GM23338 (cell line): ENCODE measurements around the gene NPC1. TPM values are rescaled to one million over a fixed set of nuclear protein-coding genes. Genes with fewer than 3 reads are reported as not detected.
A peak's percentile ranks its signal among the peaks of the same experiment; 100 is the strongest.

Experiments used
- ATAC-seq: fragments of 200-7000 bp; cut with Tn5 transposase; 3 replicates; pipeline ENCODE4 v1.9.1; 2020
- DNase-seq: peaks from one replicate; pipeline ENCODE4 v3.0.0-alpha.2; 2015; ENCODE audit warnings: low spot score
- H2AFZ ChIP-seq: fragments of 200-600 bp; sonication (generic); 2 replicates; pipeline ENCODE4 v1.8.0; 2016; ENCODE audit warnings: antibody characterized with exemption, mild to moderate bottlenecking, moderate library complexity
- H3F3A ChIP-seq: fragments of 200-600 bp; sonication (generic); replicated peaks from 2 replicates; pipeline ENCODE4 v1.8.0; 2017; ENCODE audit warnings: antibody characterized with exemption, mixed run types, low read depth
- H3K27ac ChIP-seq: fragments of 200-600 bp; sonication (generic); 2 replicates; pipeline ENCODE4 v1.6.1; 2016; ENCODE audit warnings: low read depth
- H3K27me3 ChIP-seq: fragments of 200-600 bp; sonication (generic); 2 replicates; pipeline ENCODE4 v1.8.0; 2016; ENCODE audit warnings: mild to moderate bottlenecking, mixed run types, moderate library complexity; ENCODE audit not compliant: insufficient read depth
- H3K36me3 ChIP-seq: fragments of 200-600 bp; sonication (generic); 2 replicates; pipeline ENCODE4 v1.8.0; 2016; ENCODE audit warnings: mild to moderate bottlenecking; ENCODE audit not compliant: insufficient read depth
- H3K4me1 ChIP-seq: fragments of 200-600 bp; sonication (generic); 2 replicates; pipeline ENCODE4 v1.8.0; 2016; ENCODE audit warnings: mild to moderate bottlenecking, moderate library complexity; ENCODE audit not compliant: insufficient read depth
- H3K4me2 ChIP-seq: fragments of 200-600 bp; sonication (generic); 2 replicates; pipeline ENCODE4 v1.7.1; 2017; ENCODE audit warnings: mixed run types
- H3K4me3 ChIP-seq: fragments of 200-600 bp; sonication (generic); 2 replicates; pipeline ENCODE4 v1.6.1; 2016; ENCODE audit warnings: mixed run types
- H3K79me2 ChIP-seq: fragments of 200-600 bp; sonication (generic); replicated peaks from 2 replicates; pipeline ENCODE4 v1.8.0; 2017; ENCODE audit warnings: mild to moderate bottlenecking; ENCODE audit not compliant: insufficient read depth
- H3K9me2 ChIP-seq: fragments of 200-600 bp; sonication (generic); 2 replicates; pipeline ENCODE4 v1.8.0; 2017; ENCODE audit not compliant: insufficient read depth
- H4K20me1 ChIP-seq: fragments of 200-600 bp; sonication (generic); replicated peaks from 2 replicates; pipeline ENCODE4 v1.8.0; 2017; ENCODE audit warnings: mild to moderate bottlenecking; ENCODE audit not compliant: insufficient read depth
- H3K27ac Mint-ChIP-seq: 2 replicates; pipeline ENCODE4 v1.8.0; 2020; ENCODE audit warnings: inconsistent platforms, mild to moderate bottlenecking, moderate library complexity, mixed read lengths
- H3K27me3 Mint-ChIP-seq: 3 replicates; pipeline ENCODE4 v1.8.0; 2022; ENCODE audit warnings: low read depth, mild to moderate bottlenecking, moderate library complexity, mixed read lengths, inconsistent platforms; ENCODE audit not compliant: insufficient read depth, poor library complexity
- H3K36me3 Mint-ChIP-seq: 3 replicates; pipeline ENCODE4 v1.8.0; 2021; ENCODE audit warnings: low read depth, mild to moderate bottlenecking, inconsistent platforms, moderate library complexity, mixed read lengths
- H3K4me1 Mint-ChIP-seq: 3 replicates; pipeline ENCODE4 v1.8.0; 2020; ENCODE audit warnings: mild to moderate bottlenecking, inconsistent platforms, mixed read lengths
- H3K4me3 Mint-ChIP-seq: 3 replicates; pipeline ENCODE4 v1.8.0; 2021; ENCODE audit warnings: moderate library complexity, mild to moderate bottlenecking, inconsistent platforms, mixed read lengths
- H3K9me3 Mint-ChIP-seq: 3 replicates; pipeline ENCODE4 v1.8.0; 2020; ENCODE audit warnings: moderate library complexity, mild to moderate bottlenecking, inconsistent platforms, mixed read lengths
- ZNF331 ChIP-seq: fragments of 250-450 bp; sonication (Bioruptor Pico); IDR thresholded peaks from 2 replicates; pipeline ENCODE4 v1.5.0; 2020; ENCODE audit warnings: low read depth, mild to moderate bottlenecking, moderate library complexity
- polyA plus RNA-seq: library from polyadenylated mRNA; unstranded; fragments of >200 nt; fragmentation: Nextera tagmentation; extraction: Ambion mirVana; gene quantifications from 2 replicates; pipeline ENCODE4 v1.2.1, GENCODE V29; 2016
- total RNA-seq: library from RNA; depleted of rRNA; stranded (reverse); fragments of >200 nt; shearing (Covaris generic); gene quantifications from 2 replicates; pipeline ENCODE4 v1.2.3, GENCODE V29; 2014
- TF ChIP-seq, protein P1 (sequence below): fragments of 250-450 bp; sonication (Bioruptor Pico); IDR thresholded peaks from 2 replicates; pipeline ENCODE4 v1.5.0; 2020; ENCODE audit warnings: mild to moderate bottlenecking, moderate library complexity

NPC1 gene
- total and polyA plus RNA-seq, 2 experiments from 2014 or later: 18.4 to 45.1 TPM

DNA sequence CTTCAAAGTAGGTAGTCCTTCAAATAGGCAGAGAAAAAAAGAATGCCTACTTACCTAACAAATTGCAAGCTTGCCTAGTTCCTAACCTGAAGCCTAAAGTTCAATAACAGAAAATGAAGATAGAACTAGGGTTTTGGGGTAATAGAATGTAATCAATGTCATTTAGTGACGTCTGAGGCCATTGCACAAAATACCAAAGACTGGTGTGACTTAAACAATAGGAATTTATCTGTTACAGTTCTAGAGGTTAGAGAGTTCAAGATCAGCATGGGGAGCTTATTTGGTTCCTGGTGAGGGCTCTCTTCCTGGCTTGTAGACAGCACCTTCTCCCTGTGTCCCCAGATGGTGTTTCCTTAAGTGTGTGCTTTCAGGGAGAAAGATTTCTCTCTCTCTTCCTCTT lies 4.7 kb upstream of the NPC1 start (continued):
- TF ChIP-seq, protein P1, sequence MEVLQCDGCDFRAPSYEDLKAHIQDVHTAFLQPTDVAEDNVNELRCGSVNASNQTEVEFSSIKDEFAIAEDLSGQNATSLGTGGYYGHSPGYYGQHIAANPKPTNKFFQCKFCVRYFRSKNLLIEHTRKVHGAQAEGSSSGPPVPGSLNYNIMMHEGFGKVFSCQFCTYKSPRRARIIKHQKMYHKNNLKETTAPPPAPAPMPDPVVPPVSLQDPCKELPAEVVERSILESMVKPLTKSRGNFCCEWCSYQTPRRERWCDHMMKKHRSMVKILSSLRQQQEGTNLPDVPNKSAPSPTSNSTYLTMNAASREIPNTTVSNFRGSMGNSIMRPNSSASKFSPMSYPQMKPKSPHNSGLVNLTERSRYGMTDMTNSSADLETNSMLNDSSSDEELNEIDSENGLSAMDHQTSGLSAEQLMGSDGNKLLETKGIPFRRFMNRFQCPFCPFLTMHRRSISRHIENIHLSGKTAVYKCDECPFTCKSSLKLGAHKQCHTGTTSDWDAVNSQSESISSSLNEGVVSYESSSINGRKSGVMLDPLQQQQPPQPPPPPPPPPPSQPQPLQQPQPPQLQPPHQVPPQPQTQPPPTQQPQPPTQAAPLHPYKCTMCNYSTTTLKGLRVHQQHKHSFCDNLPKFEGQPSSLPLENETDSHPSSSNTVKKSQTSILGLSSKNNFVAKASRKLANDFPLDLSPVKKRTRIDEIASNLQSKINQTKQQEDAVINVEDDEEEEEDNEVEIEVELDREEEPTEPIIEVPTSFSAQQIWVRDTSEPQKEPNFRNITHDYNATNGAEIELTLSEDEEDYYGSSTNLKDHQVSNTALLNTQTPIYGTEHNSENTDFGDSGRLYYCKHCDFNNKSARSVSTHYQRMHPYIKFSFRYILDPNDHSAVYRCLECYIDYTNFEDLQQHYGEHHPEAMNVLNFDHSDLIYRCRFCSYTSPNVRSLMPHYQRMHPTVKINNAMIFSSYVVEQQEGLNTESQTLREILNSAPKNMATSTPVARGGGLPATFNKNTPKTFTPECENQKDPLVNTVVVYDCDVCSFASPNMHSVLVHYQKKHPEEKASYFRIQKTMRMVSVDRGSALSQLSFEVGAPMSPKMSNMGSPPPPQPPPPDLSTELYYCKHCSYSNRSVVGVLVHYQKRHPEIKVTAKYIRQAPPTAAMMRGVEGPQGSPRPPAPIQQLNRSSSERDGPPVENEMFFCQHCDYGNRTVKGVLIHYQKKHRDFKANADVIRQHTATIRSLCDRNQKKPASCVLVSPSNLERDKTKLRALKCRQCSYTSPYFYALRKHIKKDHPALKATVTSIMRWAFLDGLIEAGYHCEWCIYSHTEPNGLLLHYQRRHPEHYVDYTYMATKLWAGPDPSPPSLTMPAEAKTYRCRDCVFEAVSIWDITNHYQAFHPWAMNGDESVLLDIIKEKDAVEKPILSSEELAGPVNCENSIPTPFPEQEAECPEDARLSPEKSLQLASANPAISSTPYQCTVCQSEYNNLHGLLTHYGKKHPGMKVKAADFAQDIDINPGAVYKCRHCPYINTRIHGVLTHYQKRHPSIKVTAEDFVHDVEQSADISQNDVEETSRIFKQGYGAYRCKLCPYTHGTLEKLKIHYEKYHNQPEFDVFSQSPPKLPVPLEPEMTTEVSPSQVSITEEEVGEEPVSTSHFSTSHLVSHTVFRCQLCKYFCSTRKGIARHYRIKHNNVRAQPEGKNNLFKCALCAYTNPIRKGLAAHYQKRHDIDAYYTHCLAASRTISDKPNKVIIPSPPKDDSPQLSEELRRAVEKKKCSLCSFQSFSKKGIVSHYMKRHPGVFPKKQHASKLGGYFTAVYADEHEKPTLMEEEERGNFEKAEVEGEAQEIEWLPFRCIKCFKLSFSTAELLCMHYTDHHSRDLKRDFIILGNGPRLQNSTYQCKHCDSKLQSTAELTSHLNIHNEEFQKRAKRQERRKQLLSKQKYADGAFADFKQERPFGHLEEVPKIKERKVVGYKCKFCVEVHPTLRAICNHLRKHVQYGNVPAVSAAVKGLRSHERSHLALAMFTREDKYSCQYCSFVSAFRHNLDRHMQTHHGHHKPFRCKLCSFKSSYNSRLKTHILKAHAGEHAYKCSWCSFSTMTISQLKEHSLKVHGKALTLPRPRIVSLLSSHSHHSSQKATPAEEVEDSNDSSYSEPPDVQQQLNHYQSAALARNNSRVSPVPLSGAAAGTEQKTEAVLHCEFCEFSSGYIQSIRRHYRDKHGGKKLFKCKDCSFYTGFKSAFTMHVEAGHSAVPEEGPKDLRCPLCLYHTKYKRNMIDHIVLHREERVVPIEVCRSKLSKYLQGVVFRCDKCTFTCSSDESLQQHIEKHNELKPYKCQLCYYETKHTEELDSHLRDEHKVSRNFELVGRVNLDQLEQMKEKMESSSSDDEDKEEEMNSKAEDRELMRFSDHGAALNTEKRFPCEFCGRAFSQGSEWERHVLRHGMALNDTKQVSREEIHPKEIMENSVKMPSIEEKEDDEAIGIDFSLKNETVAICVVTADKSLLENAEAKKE (CRISPR knock-in tag): no peak

DNA sequence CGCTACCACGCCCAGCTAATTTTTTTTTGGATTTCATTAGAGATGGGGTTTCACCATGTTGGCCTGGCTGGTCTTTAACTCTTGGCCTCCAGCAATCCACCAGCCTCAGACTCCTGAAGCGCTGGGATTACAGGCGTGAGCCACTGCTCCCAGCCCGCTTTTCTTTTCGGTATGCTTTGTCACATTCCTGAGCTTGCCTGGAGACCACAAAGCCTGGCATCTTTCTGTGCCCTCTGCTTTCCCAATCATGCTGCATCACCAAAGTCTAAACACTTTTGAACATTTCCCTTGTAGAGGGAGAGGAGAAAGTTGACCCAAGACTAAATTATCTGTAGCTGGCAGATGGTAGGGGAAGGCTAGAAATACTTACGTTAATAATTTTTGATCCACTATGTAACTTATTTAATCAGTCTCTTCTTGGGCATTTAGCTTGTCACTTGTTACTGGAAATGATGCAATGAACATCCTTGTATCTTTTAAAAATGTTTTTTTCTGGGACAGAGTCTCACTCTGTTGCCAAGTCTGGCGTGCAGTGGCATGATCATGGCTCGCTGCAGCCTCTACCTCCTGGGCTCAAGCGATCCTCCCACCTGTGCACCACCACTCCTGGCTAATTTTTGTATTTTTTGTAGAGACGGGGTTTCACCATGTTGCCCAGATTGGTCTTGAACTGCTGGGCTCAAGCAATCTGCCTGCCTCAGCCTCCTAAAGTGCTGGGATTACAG lies 2.7 kb upstream of the NPC1 start:
- no peaks in the 10 kb centered on the region; the same call in 1 of the 2 replicates for H3K27me3 ChIP-seq
- 0 out of 2 replicates have a peak, but pooled peaks cover 4% of the 10 kb centered on the region for H3K9me2 ChIP-seq
- DNase-seq (peak; percentile 32), ATAC-seq (no peak)
- no peak overlapping the region for H3K27ac ChIP-seq
- H3F3A ChIP-seq: peaks cover 7% of the 10 kb centered on the region; the same call in 1 of the 2 replicates
- Mint-ChIP-seq H3K4me1 (peaks cover 11% of the 10 kb centered on the region), H3K27me3 (peaks cover 9% of the 10 kb centered on the region), H3K9me3 (no peaks in the 10 kb centered on the region; the same call in 2 of the 3 replicates), H3K4me3 (no peak overlapping the region), H3K27ac (no peak overlapping the region), H3K36me3 (no peaks in the 10 kb centered on the region)
- no peaks in the 10 kb centered on the region for H3K36me3 ChIP-seq
- peaks cover 20% of the 10 kb centered on the region for H3K79me2 ChIP-seq
- TF ChIP-seq ZNF331 (CRISPR knock-in tag): no peak
- H3K4me1 ChIP-seq: peaks cover 20% of the 10 kb centered on the region; the same call in 1 of the 2 replicates
- no peak overlapping the region for H3K4me2 ChIP-seq
- peaks cover 5% of the 10 kb centered on the region for H4K20me1 ChIP-seq
- H3K4me3 ChIP-seq: no peak overlapping the region
- H2AFZ ChIP-seq: peak overlapping the region; percentile 72; the same call in 1 of the 2 replicates
